ACC112 (cell line): ENCODE results near the gene C3orf22.

Experiments
- H2AFZ ChIP-seq: fragments of 200-600 bp; sonication (generic); one replicate; pipeline ENCODE4 v1.6.0; 2017; ENCODE audit warnings: antibody characterized with exemption, low read length; ENCODE audit not compliant: unreplicated experiment
- H3K27ac ChIP-seq: fragments of 200-600 bp; sonication (generic); 2 replicates; pipeline ENCODE4 v1.5.1; 2014; ENCODE audit warnings: low read depth, mild to moderate bottlenecking, antibody characterized with exemption, low read length, moderate library complexity
- H3K27me3 ChIP-seq: fragments of 200-600 bp; sonication (generic); 2 replicates; pipeline ENCODE4 v1.6.1; 2014; ENCODE audit warnings: mild to moderate bottlenecking, antibody characterized with exemption, low read length, moderate library complexity, mixed read lengths; ENCODE audit not compliant: insufficient read depth
- H3K36me3 ChIP-seq: fragments of 200-600 bp; sonication (generic); 2 replicates; pipeline ENCODE4 v1.6.1; 2016; ENCODE audit warnings: mild to moderate bottlenecking, antibody characterized with exemption, low read length, moderate library complexity, mixed read lengths; ENCODE audit not compliant: insufficient read depth
- H3K4me1 ChIP-seq: fragments of 200-600 bp; sonication (generic); one replicate; pipeline ENCODE4 v1.6.1; 2016; ENCODE audit warnings: low read length, mixed read lengths; ENCODE audit not compliant: insufficient read depth, unreplicated experiment, control insufficient read depth
- H3K4me3 ChIP-seq: fragments of 200-600 bp; sonication (generic); 2 replicates; pipeline ENCODE4 v1.5.1; 2014; ENCODE audit warnings: mild to moderate bottlenecking, low read depth, low read length
- H3K79me2 ChIP-seq: fragments of 200-600 bp; sonication (generic); one replicate; pipeline ENCODE4 v1.6.0; 2016; ENCODE audit warnings: low read length; ENCODE audit not compliant: control insufficient read depth, unreplicated experiment, insufficient read depth

The C3orf22 gene

GRCh38 chr3:126525853-126526667 is 32.7 kb downstream of the C3orf22 start:
- Histone ChIP-seq H3K36me3 (no peaks in the 10 kb centered on the region), H3K79me2 (no peaks in the 10 kb centered on the region), H3K4me1 (no peaks in the 10 kb centered on the region), H3K27ac (no peak overlapping the region), H2AFZ (no peak overlapping the region), H3K27me3 (peaks cover 12% of the 10 kb centered on the region), H3K4me3 (no peak overlapping the region)

DNA sequence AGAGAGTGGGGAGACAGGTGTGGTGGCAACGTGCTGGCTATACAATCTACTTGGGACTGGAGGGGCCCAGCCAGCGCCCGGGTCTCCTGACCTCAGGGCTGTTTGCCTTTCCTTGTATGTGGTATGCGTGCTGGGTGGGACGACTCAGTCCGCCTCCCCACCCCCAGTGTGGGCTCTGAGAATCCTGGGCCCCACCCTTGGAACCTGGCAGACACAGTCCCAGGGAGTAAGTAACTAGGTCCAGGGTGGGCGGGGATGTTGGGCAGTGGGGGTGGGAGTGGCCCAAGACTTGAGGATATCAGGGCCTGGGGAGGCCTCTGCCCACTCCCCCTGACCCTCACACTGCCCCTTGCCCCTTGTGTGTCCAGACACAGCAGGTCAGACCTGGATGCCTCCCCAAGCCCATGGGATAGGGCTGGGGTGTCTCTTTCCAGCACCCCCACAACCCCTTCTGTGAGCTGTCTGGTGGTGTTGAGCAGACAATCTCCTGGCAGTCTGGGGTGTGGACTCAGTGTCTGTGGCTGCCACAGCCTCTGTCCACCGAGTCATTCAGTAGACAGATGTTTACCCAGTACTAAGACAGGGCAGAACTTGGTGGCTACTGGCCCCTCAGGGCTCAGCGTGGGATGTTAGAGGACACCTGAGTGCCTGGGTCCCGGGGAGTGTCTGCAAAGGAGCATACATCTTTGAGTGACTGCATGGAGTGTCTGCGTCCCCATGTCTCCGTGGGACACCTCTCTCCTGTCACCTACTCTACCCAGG is 33.5 kb downstream of the C3orf22 start:
- H3K4me1 ChIP-seq = no peaks in the 10 kb centered on the region
- no peaks in the 10 kb centered on the region for H3K79me2 ChIP-seq

DNA sequence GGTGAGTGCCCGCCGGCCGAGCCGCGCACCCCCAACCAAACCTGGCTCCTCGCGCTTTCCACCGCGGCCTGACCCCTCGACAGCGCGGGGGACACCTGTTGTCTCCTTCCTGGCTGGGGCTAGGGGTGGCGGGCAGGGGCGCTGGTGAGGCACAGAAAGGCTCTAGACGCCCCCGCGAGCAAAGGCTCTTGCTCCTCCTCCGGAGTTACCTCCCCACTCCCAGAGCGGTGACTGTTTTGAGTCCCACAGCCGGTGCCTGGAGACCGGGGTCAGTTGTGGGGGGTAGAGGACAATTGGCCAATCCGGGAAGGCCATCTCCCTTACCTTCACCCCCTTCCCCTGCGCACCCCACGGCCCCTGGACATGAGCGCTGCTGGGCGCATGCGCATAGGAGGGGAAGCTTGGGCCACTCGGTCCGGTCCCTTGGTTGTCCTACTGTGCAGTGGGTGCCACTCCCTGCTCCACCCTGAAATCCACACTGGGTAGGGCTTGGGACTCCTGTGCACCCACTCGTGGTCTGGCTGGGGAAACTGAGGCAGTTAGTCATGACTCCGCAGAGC is 34.2 kb downstream of the C3orf22 start:
- H3K36me3 ChIP-seq = no peaks in the 10 kb centered on the region
- H3K4me3 ChIP-seq = peak overlapping the region; percentile 72
- no peak overlapping the region for H3K27ac ChIP-seq
- H2AFZ ChIP-seq = peak overlapping the region; percentile 32
- H3K79me2 ChIP-seq = no peaks in the 10 kb centered on the region
- peaks cover 16% of the 10 kb centered on the region for H3K27me3 ChIP-seq
- H3K4me1 ChIP-seq = no peaks in the 10 kb centered on the region

More for the DNA sequence above, 33.5 kb downstream of the C3orf22 start:
- no peak overlapping the region for H3K27ac ChIP-seq
- no peak overlapping the region for H2AFZ ChIP-seq
- H3K4me3 ChIP-seq = no peak overlapping the region; the same call in 1 of the 2 replicates
- no peaks in the 10 kb centered on the region for H3K36me3 ChIP-seq
- peaks cover 13% of the 10 kb centered on the region for H3K27me3 ChIP-seq

DNA sequence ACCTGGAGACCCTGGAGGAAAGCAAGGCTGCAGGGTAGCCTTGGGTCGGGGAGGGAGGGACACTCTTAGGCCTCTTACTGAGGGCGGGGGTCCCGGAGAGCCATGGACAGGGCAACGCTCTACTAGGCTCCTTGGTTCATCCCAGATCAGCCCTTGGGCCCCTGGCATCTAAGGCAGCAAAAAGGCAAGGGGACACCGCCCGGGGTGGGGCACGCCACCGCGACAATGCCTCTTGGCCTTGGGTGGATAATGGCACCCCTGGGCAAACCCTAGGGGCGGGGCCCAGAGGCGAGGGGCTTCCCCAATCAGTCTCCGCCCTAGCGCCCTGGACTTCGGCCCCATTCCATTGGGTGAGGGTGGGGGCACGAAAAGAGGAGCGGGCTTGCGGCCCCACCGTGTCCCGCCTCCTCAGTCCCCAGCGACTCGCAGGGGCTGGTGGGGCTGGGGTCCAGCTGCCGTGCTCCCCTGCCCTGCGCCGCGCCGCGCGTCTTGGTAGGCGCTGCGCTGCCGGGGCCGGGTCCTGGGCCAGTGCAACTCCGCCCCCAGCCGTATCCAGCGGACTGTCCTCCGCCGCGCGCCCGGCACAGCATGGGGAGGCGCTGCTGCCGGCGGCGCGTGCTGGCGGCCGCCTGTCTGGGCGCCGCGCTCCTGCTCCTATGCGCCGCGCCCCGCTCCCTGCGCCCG is 34.8 kb downstream of the C3orf22 start, which contains the start of gene CHST13:
Gene CHST13, plus strand, starts transcription at position 411 of the 684 bp plus-strand sequence. Its CDS starts 178 bp downstream, at position 589.
- Histone ChIP-seq H2AFZ (peak within 1 kb of the TSS; percentile 32), H3K27ac (no peak within 1 kb of the TSS), H3K4me1 (no peaks in the 10 kb centered on the region), H3K79me2 (no peaks in the 10 kb centered on the region), H3K4me3 (peak within 1 kb of the TSS; percentile 72), H3K27me3 (peaks cover 16% of the 10 kb centered on the region), H3K36me3 (no peaks in the 10 kb centered on the region)

DNA sequence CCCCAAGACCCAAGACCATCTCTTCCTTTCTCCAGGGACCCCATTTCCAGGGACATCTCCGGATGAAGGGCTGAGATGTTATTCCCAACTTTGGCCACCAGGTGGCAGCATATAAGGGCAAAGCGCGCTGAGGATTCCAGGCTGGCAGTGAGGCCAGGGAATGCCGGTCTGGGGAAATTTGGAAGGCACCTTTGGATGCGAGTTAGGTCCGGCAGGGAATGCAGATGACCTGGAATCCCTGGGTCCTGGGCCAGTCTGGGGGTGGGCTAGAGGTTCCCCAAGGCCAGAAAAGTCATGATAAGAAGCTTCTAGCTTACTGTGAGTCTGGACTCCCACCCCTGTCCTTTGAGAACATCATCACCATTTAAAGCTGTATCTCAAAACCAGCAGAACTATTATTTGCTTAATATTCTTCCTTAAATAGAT is 36.4 kb downstream of the C3orf22 start:
- Histone ChIP-seq H3K27me3 (peaks cover 16% of the 10 kb centered on the region), H3K36me3 (no peaks in the 10 kb centered on the region), H3K4me1 (no peaks in the 10 kb centered on the region), H2AFZ (no peak overlapping the region), H3K79me2 (no peaks in the 10 kb centered on the region), H3K27ac (no peak overlapping the region), H3K4me3 (no peak overlapping the region)

DNA sequence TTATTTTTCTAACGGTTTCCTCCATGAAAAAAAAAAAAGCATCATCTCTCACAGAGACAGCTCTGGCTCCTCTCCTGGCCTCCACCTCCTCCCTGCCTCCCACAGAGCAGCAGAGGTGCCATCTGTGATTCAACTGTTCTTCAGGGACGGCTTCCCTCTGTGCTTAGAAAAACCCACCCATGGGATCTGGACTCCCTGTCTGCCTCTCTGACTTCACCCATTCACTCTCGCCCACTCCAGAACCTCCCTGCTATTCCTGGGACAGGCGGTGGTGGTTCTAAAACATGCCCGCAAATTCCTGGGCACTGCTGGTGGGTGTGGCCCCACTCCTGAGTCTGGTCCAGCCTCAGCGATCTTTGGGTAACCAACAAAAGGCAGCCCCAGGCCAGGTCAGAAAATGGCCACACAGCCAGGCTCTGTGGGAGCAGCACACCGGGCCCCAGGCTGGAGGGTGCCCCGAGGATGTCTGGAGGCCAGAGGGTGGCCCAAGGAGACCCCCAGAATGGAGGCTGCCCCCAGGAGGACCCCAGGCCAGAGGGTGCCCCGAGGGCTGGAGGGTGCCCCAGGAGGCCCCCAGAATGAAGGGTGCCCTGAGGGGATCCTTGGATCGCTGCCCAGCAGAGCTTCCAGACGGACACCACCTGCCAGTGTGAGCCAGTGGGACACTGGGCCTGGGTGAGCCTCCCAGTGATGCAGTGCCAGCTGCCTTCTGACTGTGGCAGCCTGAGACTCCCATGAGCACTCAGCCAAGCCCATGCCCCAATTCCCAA is 37.4 kb downstream of the C3orf22 start:
- no peak overlapping the region for H3K4me3 ChIP-seq
- H3K27me3 ChIP-seq = peaks cover 16% of the 10 kb centered on the region
- H3K4me1 ChIP-seq = no peaks in the 10 kb centered on the region
- H3K36me3 ChIP-seq = no peaks in the 10 kb centered on the region
- no peaks in the 10 kb centered on the region for H3K79me2 ChIP-seq
- H2AFZ ChIP-seq = no peak overlapping the region
- no peak overlapping the region for H3K27ac ChIP-seq

DNA sequence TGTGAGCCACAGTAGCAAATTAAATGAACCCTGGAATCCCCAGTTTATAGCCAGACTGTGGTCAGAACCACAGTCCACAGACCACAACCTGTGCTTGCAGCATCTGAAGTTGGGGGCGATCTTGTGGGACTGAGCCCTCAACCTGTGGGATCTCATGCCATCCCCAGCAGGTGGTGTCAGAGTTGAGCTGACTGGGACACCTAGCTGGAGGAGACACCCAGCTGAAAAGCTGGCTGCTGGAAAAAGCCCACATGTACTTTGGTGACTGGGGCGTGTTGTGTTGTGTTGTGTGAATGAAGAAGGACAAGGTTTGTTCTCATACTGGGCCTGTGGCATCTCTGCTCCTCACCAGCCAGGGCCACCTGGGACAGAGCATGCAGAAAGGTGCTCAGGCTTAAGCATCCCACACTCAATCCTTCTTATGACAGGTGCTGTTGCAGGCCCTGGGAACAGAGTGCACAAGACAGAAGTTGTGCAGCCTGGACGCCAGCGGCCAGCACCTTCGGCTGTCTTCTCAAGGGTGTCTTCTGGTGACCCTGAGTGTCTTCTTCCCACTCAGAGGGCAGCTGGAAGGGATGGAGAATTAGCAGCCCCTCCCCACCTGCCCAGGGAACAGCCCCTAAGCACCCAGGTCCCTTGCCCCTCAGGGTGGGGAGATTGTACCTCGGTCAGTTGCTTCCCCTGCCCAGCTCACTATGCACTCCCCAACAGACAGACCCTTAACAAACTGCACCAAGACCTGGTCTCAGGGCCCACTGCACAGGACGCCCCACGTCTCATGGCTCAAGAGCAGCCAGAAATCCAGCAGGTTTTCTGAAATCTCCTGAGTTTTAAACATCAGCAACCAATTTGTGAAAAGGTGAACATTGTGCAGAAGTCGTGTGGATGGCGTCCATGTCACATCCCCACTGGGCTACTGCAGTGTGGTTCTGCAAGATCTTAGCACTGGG is 39.0 kb downstream of the C3orf22 start:
- no peak overlapping the region for H3K27ac ChIP-seq

GRCh38 chr3:126518779-126519177 is 40.0 kb downstream of the C3orf22 start:
- Histone ChIP-seq H3K79me2 (no peaks in the 10 kb centered on the region), H2AFZ (no peak overlapping the region), H3K27ac (no peak overlapping the region), H3K27me3 (peaks cover 16% of the 10 kb centered on the region), H3K36me3 (no peaks in the 10 kb centered on the region), H3K4me3 (no peak overlapping the region), H3K4me1 (no peaks in the 10 kb centered on the region)

More for the DNA sequence above, 39.0 kb downstream of the C3orf22 start:
- Histone ChIP-seq H3K36me3 (no peaks in the 10 kb centered on the region), H3K27me3 (peaks cover 16% of the 10 kb centered on the region), H3K4me1 (no peaks in the 10 kb centered on the region), H3K79me2 (no peaks in the 10 kb centered on the region), H3K4me3 (no peak overlapping the region), H2AFZ (no peak overlapping the region)
